ENCODE data around the gene RBPJL. TPM values are rescaled to one million over a fixed set of nuclear protein-coding genes. Genes with fewer than 3 reads are reported as not detected.

Gene RBPJL
- total and polyA plus RNA-seq, 2 of the 8 experiments (the other 6 are each of a cell fraction or from before 2014, with no cell fraction given), result 0.67 to 1.3 TPM

- ChIA-PET POLR2A (ENCODE audit: partially characterized antibody) (interaction anchor here (0.7 kb wide), 1 partner anchor 551 kb away, joined by 3 read pairs; no protein-coding TSS in a partner anchor), CTCF (ENCODE audit: partially characterized antibody) (interaction anchor here (1.0 to 1.1 kb wide), 2 partner anchors 9 to 11 kb away, joined by 3 read pairs; partner anchors contain the start of gene SLPI)
- Histone ChIP-seq H2AFZ (ENCODE audit: low read length) (no peak overlapping the region), H3K9ac (replicated peaks in 1 of 4; ENCODE audit: extremely low read depth in 1 of 4, low read depth in 3 of 4, low read length in 3 of 4) (no peak overlapping the region), H4K5ac (ENCODE audit: insufficient read length, low read depth, low read length) (no peak overlapping the region), H3K27ac (ENCODE audit: low read depth, low read length) (no peak overlapping the region), H3K4ac (replicated peaks; ENCODE audit: insufficient read length, low read depth, low read length) (no peak overlapping the region), H4K20me1 (replicated peaks in 1 of 2; ENCODE audit: control insufficient read depth in 1 of 2, insufficient read depth in 2 of 2, low read length in 2 of 2) (no peaks in the 10 kb centered on the region), H3K18ac (ENCODE audit: extremely low read depth, low read length) (no peak overlapping the region), H3K4me3 (ENCODE audit: extremely low read depth in 1 of 4, insufficient read depth in 2 of 4, low read depth in 3 of 4, low read length in 4 of 4) (no peak overlapping the region), H3K36me3 (ENCODE audit: control insufficient read depth in 2 of 4, insufficient read depth in 4 of 4, low read length in 3 of 4) (no peaks in the 10 kb centered on the region), H3K23ac (ENCODE audit: insufficient read length) (no peak overlapping the region), H4K8ac (ENCODE audit: extremely low read depth, insufficient read depth, low read length) (no peak overlapping the region), H4K91ac (replicated peaks; ENCODE audit: insufficient read length, low read length) (no peak overlapping the region), H2AK5ac (ENCODE audit: low read depth, low read length) (no peak overlapping the region), H3K56ac (replicated peaks; ENCODE audit: insufficient read length, low read depth, low read length) (no peak overlapping the region), H3K27me3 (replicated peaks in 1 of 4; ENCODE audit: control insufficient read depth in 3 of 4, extremely low read depth in 1 of 4, insufficient read depth in 3 of 4, low read length in 3 of 4) (no peaks in the 10 kb centered on the region), H3K14ac (ENCODE audit: insufficient read length) (no peak overlapping the region), H3K79me1 (ENCODE audit: low read depth, low read length) (no peaks in the 10 kb centered on the region), H3K9me3 (ENCODE audit: insufficient read depth in 2 of 2, low read depth in 1 of 2, low read length in 1 of 2) (no peaks in the 10 kb centered on the region), H3K4me1 (replicated peaks in 1 of 4; ENCODE audit: control insufficient read depth in 3 of 4, insufficient read depth in 4 of 4, low read length in 3 of 4) (peaks cover 0 to 5% (median 2%) of the 10 kb centered on the region in 4 experiments; a peak in 5 of 7 replicates), H2BK120ac (replicated peaks; ENCODE audit: low read depth, low read length) (no peak overlapping the region), H3K79me2 (ENCODE audit: control insufficient read depth in 1 of 2, insufficient read depth in 2 of 2, low read length in 2 of 2) (no peaks in the 10 kb centered on the region), H2BK20ac (ENCODE audit: low read length) (no peak overlapping the region), H2BK12ac (ENCODE audit: low read depth, low read length) (no peak overlapping the region), H2BK5ac (ENCODE audit: low read depth, low read length) (no peak overlapping the region), H2BK15ac (ENCODE audit: low read length) (no peak overlapping the region), H3K23me2 (ENCODE audit: low read depth, low read length) (no peaks in the 10 kb centered on the region), H3K4me2 (ENCODE audit: insufficient read depth in 1 of 2, low read depth in 2 of 2, low read length in 2 of 2) (no peak overlapping the region)
- DNase-seq (ENCODE audit: low read depth in 1 of 2, low spot score in 2 of 2) (no peak), FAIRE-seq (no peak)
- WGBS, 2 experiments (ENCODE audit: extremely low coverage in 1 of 2, insufficient coverage in 1 of 2, insufficient read length in 1 of 2, insufficient replicate concordance in 2 of 2, low coverage in 1 of 2, low lambda C conversion rate in 2 of 2, missing lambda C conversion rate in 1 of 2), result 91% methylated on average over 3 of the region's 3 CpGs; no CpG with 5 or more reads in 1 of the 2 experiments
- TF ChIP-seq BCL11A (IDR thresholded peaks at IDR 0.05; ENCODE audit: low read depth in 2 of 2, low read length in 2 of 2) (no peak), TAF7 (optimal IDR thresholded peaks at IDR 0.05; ENCODE audit: borderline replicate concordance, low read depth, low read length) (no peak), SUZ12 (IDR thresholded peaks at IDR 0.05; ENCODE audit: low read length) (no peak), RFX5 (IDR thresholded peaks at IDR 0.05; ENCODE audit: borderline replicate concordance, low read depth, low read length) (no peak), ASH2L (IDR thresholded peaks at IDR 0.05; ENCODE audit: low read length) (no peak), SIX5 (IDR thresholded peaks at IDR 0.05; ENCODE audit: low read depth, low read length) (no peak), HDAC2 (IDR thresholded peaks at IDR 0.05; ENCODE audit: borderline replicate concordance in 1 of 2, low read depth in 2 of 2, low read length in 2 of 2) (no peak), SP2 (IDR thresholded peaks at IDR 0.05; ENCODE audit: low read length) (no peak), SP1 (IDR thresholded peaks at IDR 0.05; ENCODE audit: low read depth, low read length) (no peak), CHD1 (IDR thresholded peaks at IDR 0.05; ENCODE audit: low read depth, low read length) (no peak), GABPA (IDR thresholded peaks at IDR 0.05; ENCODE audit: borderline replicate concordance, insufficient read depth, low read length) (no peak), EGR1 (IDR thresholded peaks at IDR 0.05; ENCODE audit: borderline replicate concordance, low read depth, low read length) (no peak), PHF8 (conservative IDR thresholded peaks at IDR 0.05; ENCODE audit: low read depth, low read length) (no peak)
These were observed 42.9 kb upstream of the RBPJL start for GRCh38 chr20:45263556-45264266.
